HepG2 (cell line): ENCODE data around the gene PSMB11. TPM values are rescaled to one million over a fixed set of nuclear protein-coding genes. Genes with fewer than 3 reads are reported as not detected.
A peak's percentile ranks its signal among the peaks of the same experiment; 100 is the strongest.

Experiments used
- IKZF4 ChIP-seq: sonication (generic); formaldehyde crosslinking; IDR thresholded peaks from 2 replicates; pipeline ENCODE4 v1.5.1; 2020; ENCODE audit warnings: borderline replicate concordance, mild to moderate bottlenecking, low read depth, missing genetic modification reagents; ENCODE audit errors: not compliant biosample characterization
- IRX3 ChIP-seq: sonication (generic); formaldehyde crosslinking; IDR thresholded peaks from 2 replicates; pipeline ENCODE4 v1.8.1; 2023; ENCODE audit warnings: mild to moderate bottlenecking, low read depth, missing genetic modification reagents, borderline replicate concordance
- ISX ChIP-seq: sonication (generic); formaldehyde crosslinking; conservative IDR thresholded peaks from 2 replicates; pipeline ENCODE4 v1.5.0; 2020; ENCODE audit warnings: missing genetic modification reagents
- JUNB ChIP-seq: sonication (generic); formaldehyde crosslinking; IDR thresholded peaks from 2 replicates; pipeline ENCODE4 v1.8.0; 2022; ENCODE audit warnings: missing genetic modification reagents, mild to moderate bottlenecking, borderline replicate concordance
- KLF11 ChIP-seq: IDR thresholded peaks from 2 replicates; pipeline ENCODE4 v1.6.1; 2016; ENCODE audit warnings: missing compliant biosample characterization
- MAF1 ChIP-seq: sonication (generic); formaldehyde crosslinking; IDR thresholded peaks from 2 replicates; pipeline ENCODE4 v1.5.0; 2020; ENCODE audit warnings: missing genetic modification reagents, borderline replicate concordance
- MAFK ChIP-seq, 2 experiments: IDR thresholded peaks in 1 of 2; conservative IDR thresholded peaks in 1 of 2; 2 replicates each; pipeline ENCODE4 v1.6.1; 2011; ENCODE audit warnings: improper control_type of control experiment in 2 of 2, low read length in 2 of 2
- MTF1 ChIP-seq: sonication (generic); formaldehyde crosslinking; IDR thresholded peaks from 2 replicates; pipeline ENCODE4 v1.5.0; 2020; ENCODE audit warnings: missing genetic modification reagents
- PHB2 ChIP-seq: fragments of 450-650 bp; IDR thresholded peaks from 2 replicates; pipeline ENCODE4 v1.6.1; 2018; ENCODE audit not compliant: partially characterized antibody
- POLR2AphosphoS5 ChIP-seq: IDR thresholded peaks from 2 replicates; pipeline ENCODE4 v1.6.1; 2012; ENCODE audit warnings: low read depth, low read length
- RBFOX2 ChIP-seq: fragments of 200-400 bp; formaldehyde crosslinking; IDR thresholded peaks from 2 replicates; pipeline ENCODE4 v1.6.1; 2017; ENCODE audit warnings: low read depth, mild to moderate bottlenecking, low read length
- RBM22 ChIP-seq: fragments of 200-400 bp; formaldehyde crosslinking; optimal IDR thresholded peaks from 2 replicates; pipeline ENCODE3; 2017; ENCODE audit warnings: mild to moderate bottlenecking, low read length, moderate library complexity
- ZFYVE20 ChIP-seq: sonication (generic); formaldehyde crosslinking; IDR thresholded peaks from 2 replicates; pipeline ENCODE4 v1.8.0; 2023; ENCODE audit warnings: low read depth, mild to moderate bottlenecking, moderate library complexity, missing genetic modification reagents, borderline replicate concordance
- ZNF652 ChIP-seq: IDR thresholded peaks from 2 replicates; pipeline ENCODE4 v1.6.1; 2016; ENCODE audit warnings: low read depth, borderline replicate concordance
- ZNF746 ChIP-seq: sonication (generic); formaldehyde crosslinking; IDR thresholded peaks from 2 replicates; pipeline ENCODE4 v1.8.0; 2022; ENCODE audit warnings: mild to moderate bottlenecking, missing genetic modification reagents
- ZNF747 ChIP-seq: sonication (generic); formaldehyde crosslinking; IDR thresholded peaks from 2 replicates; pipeline ENCODE4 v1.8.1; 2023; ENCODE audit warnings: missing genetic modification reagents, mild to moderate bottlenecking, borderline replicate concordance
- ZSCAN31 ChIP-seq: sonication (generic); formaldehyde crosslinking; IDR thresholded peaks from 2 replicates; pipeline ENCODE4 v1.5.0; 2020; ENCODE audit warnings: low read depth, mild to moderate bottlenecking, missing genetic modification reagents
- polyA plus RNA-seq, 8 experiments: library from polyadenylated mRNA; depleted of rRNA in 3 of 8; stranded (reverse) in 7 of 8; unstranded in 1 of 8; fragments of >200 nt; fragmentation: Illumina TruSeq in 4 of 8; extraction: Trizol in 4 of 8; gene quantifications; 2 replicates each; pipeline versions ENCODE4 v1.2.1 to v1.2.3, GENCODE V29; 2011 to 2016; ENCODE audit warnings: low read depth in 4 of 8, missing spikeins in 1 of 8, mixed read lengths in 1 of 8; ENCODE audit not compliant: insufficient read depth in 1 of 8
- total RNA-seq, 5 experiments: library from RNA; depleted of rRNA; stranded (reverse); fragments of >200 nt; fragmentation: Illumina TruSeq; extraction: Trizol; gene quantifications; 2 replicates each; pipeline ENCODE4 v1.2.3, GENCODE V29; 2016; ENCODE audit warnings: low read depth in 1 of 5
- TF ChIP-seq, protein P1 (sequence below): sonication (generic); formaldehyde crosslinking; conservative IDR thresholded peaks from 2 replicates; pipeline ENCODE4 v1.8.0; 2022; ENCODE audit warnings: mild to moderate bottlenecking, moderate library complexity, missing genetic modification reagents
- TF ChIP-seq, protein P2 (sequence below): sonication (generic); formaldehyde crosslinking; IDR thresholded peaks from 2 replicates; pipeline ENCODE4 v1.8.1; 2023; ENCODE audit warnings: mild to moderate bottlenecking, inconsistent platforms, moderate library complexity, missing genetic modification reagents, borderline replicate concordance
- TF ChIP-seq, protein P3 (sequence below): sonication (generic); formaldehyde crosslinking; IDR thresholded peaks from 2 replicates; pipeline ENCODE4 v1.8.1; 2022; ENCODE audit warnings: mild to moderate bottlenecking, missing genetic modification reagents

Gene PSMB11
- total and polyA plus RNA-seq, 2 of the 13 experiments (the other 11 are each of a cell fraction or from before 2014, with no cell fraction given), result not detected

DNA sequence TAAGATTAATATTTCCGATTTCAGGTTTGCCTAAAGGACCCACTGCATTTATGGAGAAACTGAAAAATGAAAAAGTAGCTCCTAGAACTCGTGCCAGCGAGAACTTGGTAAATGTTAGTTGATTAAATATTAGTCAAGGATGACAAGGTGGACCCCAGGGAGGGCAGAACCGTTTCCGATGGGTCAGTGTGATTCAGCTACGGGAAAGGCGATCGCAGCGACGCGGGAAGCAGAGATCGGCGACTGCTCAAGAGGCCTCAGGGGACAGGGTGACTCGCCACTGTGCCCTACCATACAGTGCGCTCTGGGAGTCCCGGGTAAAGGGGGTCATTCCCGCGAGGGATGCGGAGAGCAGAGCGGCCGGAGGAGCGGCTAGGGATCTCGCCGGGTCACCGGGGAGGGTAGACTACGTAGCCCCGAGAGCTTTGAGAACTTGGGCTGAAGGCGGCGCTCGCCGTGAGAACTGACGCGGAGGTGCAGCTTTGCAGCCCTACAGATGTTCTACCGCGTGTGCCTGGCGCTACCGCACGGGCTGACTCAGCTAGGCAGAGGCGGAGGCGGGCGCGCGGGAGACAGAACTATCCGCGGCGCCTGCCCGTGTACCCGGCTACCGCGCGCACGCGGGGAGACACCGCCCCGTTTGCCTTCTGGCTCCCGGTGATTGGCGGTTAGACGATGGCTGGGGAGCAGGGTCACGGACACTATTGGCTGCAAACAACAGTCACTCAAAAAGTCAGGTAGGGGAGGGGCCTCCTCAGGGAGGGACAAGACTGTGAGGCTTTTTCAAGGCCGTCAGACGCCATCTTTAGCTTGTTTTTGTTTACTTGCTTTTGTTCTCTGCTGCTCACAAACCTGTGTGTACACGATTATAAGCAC, 35.2 kb upstream of the PSMB11 start (continued):
- TF ChIP-seq, protein P1, sequence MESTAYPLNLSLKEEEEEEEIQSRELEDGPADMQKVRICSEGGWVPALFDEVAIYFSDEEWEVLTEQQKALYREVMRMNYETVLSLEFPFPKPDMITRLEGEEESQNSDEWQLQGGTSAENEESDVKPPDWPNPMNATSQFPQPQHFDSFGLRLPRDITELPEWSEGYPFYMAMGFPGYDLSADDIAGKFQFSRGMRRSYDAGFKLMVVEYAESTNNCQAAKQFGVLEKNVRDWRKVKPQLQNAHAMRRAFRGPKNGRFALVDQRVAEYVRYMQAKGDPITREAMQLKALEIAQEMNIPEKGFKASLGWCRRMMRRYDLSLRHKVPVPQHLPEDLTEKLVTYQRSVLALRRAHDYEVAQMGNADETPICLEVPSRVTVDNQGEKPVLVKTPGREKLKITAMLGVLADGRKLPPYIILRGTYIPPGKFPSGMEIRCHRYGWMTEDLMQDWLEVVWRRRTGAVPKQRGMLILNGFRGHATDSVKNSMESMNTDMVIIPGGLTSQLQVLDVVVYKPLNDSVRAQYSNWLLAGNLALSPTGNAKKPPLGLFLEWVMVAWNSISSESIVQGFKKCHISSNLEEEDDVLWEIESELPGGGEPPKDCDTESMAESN (CRISPR knock-in tag), result peak; percentile 99
- TF ChIP-seq, protein P2, sequence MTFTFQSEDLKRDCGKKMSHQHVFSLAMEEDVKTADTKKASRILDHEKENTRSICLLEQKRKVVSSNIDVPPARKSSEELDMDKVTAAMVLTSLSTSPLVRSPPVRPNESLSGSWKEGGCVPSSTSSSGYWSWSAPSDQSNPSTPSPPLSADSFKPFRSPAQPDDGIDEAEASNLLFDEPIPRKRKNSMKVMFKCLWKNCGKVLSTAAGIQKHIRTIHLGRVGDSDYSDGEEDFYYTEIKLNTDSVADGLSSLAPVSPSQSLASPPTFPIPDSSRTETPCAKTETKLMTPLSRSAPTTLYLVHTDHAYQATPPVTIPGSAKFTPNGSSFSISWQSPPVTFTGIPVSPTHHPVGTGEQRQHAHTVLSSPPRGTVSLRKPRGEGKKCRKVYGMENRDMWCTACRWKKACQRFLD (CRISPR knock-in tag), result peak; percentile 98
- TF ChIP-seq MAFK (conservative IDR thresholded peaks at IDR 0.05 in 1 of 2, IDR thresholded peaks at IDR 0.05 in 1 of 2; ENCODE audit: low read length in 2 of 2), result peak; percentile 74 to 80
- TF ChIP-seq MTF1 (CRISPR knock-in tag), result peak; percentile 93
- peak; percentile 97 for TF ChIP-seq ZNF746 (CRISPR knock-in tag)
- TF ChIP-seq KLF11 (CRISPR knock-in tag), result peak; percentile 98
- no peak; the same call in 1 of the 2 replicates for TF ChIP-seq ZNF652
- TF ChIP-seq ZNF747, result peak; percentile 99
- peak; percentile 98 for TF ChIP-seq IRX3 (CRISPR knock-in tag)
- TF ChIP-seq RBM22, result peak; percentile 81
- TF ChIP-seq RBFOX2, result peak; percentile 100
- TF ChIP-seq PHB2, result no peak
- peak; percentile 88 for TF ChIP-seq ISX (CRISPR knock-in tag)
- TF ChIP-seq POLR2AphosphoS5, result peak; percentile 97
- peak; percentile 92 for TF ChIP-seq JUNB
- TF ChIP-seq ZFYVE20, result no peak
- peak; percentile 99 for TF ChIP-seq IKZF4 (CRISPR knock-in tag)
- TF ChIP-seq, protein P3, sequence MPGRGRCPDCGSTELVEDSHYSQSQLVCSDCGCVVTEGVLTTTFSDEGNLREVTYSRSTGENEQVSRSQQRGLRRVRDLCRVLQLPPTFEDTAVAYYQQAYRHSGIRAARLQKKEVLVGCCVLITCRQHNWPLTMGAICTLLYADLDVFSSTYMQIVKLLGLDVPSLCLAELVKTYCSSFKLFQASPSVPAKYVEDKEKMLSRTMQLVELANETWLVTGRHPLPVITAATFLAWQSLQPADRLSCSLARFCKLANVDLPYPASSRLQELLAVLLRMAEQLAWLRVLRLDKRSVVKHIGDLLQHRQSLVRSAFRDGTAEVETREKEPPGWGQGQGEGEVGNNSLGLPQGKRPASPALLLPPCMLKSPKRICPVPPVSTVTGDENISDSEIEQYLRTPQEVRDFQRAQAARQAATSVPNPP (CRISPR knock-in tag), result peak; percentile 95; the same call in 1 of the 2 replicates
- TF ChIP-seq ZSCAN31, result peak; percentile 100
- TF ChIP-seq MAF1 (CRISPR knock-in tag), result peak; percentile 96
